ENCODE data around the gene NEK6.
A peak's percentile ranks its signal among the peaks of the same experiment; 100 is the strongest.

The NEK6 gene

GRCh38 chr9:124357721-124358361 is 100.1 kb downstream of the NEK6 start:
- intact Hi-C loops (cut with micrococcal nuclease): no loop called here
- no peaks in the 10 kb centered on the region for H3K27me3 Mint-ChIP-seq
- H3K4me1 Mint-ChIP-seq (ENCODE audit: low read depth): peaks cover 52% of the 10 kb centered on the region
- H3K36me3 Mint-ChIP-seq (ENCODE audit: low read depth): peaks cover 69% of the 10 kb centered on the region
- no peak overlapping the region for H3K4me3 Mint-ChIP-seq
- peak overlapping the region; percentile 1 for H3K27ac Mint-ChIP-seq
- no peaks in the 10 kb centered on the region for H3K9me3 Mint-ChIP-seq

GRCh38 chr9:124358631-124359030 is 100.9 kb downstream of the NEK6 start:
- H3K36me3 Mint-ChIP-seq (ENCODE audit: low read depth): peaks cover 69% of the 10 kb centered on the region
- peaks cover 52% of the 10 kb centered on the region for H3K4me1 Mint-ChIP-seq (ENCODE audit: low read depth)
- H3K27ac Mint-ChIP-seq: no peak overlapping the region
- intact Hi-C loops (cut with micrococcal nuclease): no loop called here
- no peak overlapping the region for H3K4me3 Mint-ChIP-seq
- no peaks in the 10 kb centered on the region for H3K27me3 Mint-ChIP-seq
- H3K9me3 Mint-ChIP-seq: no peaks in the 10 kb centered on the region

- intact Hi-C loops (cut with micrococcal nuclease): no loop called here
- H3K4me1 Mint-ChIP-seq (ENCODE audit: low read depth): peaks cover 46% of the 10 kb centered on the region
- H3K36me3 Mint-ChIP-seq (ENCODE audit: low read depth): peaks cover 69% of the 10 kb centered on the region
- no peaks in the 10 kb centered on the region for H3K9me3 Mint-ChIP-seq
- H3K27ac Mint-ChIP-seq: no peak overlapping the region
- H3K27me3 Mint-ChIP-seq: no peaks in the 10 kb centered on the region
- H3K4me3 Mint-ChIP-seq: no peak overlapping the region
Observed at GRCh38 chr9:124359426-124359825, 101.7 kb downstream of the NEK6 start.

- H3K9me3 Mint-ChIP-seq: no peaks in the 10 kb centered on the region
- H3K4me3 Mint-ChIP-seq: no peak overlapping the region
- intact Hi-C loops (cut with micrococcal nuclease): no loop called here
- peaks cover 68% of the 10 kb centered on the region for H3K36me3 Mint-ChIP-seq (ENCODE audit: low read depth)
- no peaks in the 10 kb centered on the region for H3K27me3 Mint-ChIP-seq
- H3K4me1 Mint-ChIP-seq (ENCODE audit: low read depth): peaks cover 42% of the 10 kb centered on the region
- H3K27ac Mint-ChIP-seq: no peak overlapping the region
Observed at GRCh38 chr9:124359855-124360678, 102.3 kb downstream of the NEK6 start.

- intact Hi-C loops (cut with micrococcal nuclease): no loop called here
- peaks cover 67% of the 10 kb centered on the region for H3K36me3 Mint-ChIP-seq (ENCODE audit: low read depth)
- no peak overlapping the region for H3K4me3 Mint-ChIP-seq
- H3K27ac Mint-ChIP-seq: no peak overlapping the region
- H3K4me1 Mint-ChIP-seq (ENCODE audit: low read depth): peaks cover 35% of the 10 kb centered on the region
- no peaks in the 10 kb centered on the region for H3K9me3 Mint-ChIP-seq
- H3K27me3 Mint-ChIP-seq: no peaks in the 10 kb centered on the region
Observed at GRCh38 chr9:124361128-124361527, 103.4 kb downstream of the NEK6 start.

- Mint-ChIP-seq H3K9me3 (no peaks in the 10 kb centered on the region), H3K4me3 (no peak overlapping the region), H3K4me1 (ENCODE audit: low read depth) (peaks cover 27% of the 10 kb centered on the region), H3K27me3 (no peaks in the 10 kb centered on the region), H3K27ac (no peak overlapping the region), H3K36me3 (ENCODE audit: low read depth) (peaks cover 58% of the 10 kb centered on the region)
- intact Hi-C loops (cut with micrococcal nuclease): no loop called here
Observed at GRCh38 chr9:124363326-124364096, 105.8 kb downstream of the NEK6 start.

- intact Hi-C loops (cut with micrococcal nuclease): no loop called here
- Mint-ChIP-seq H3K9me3 (no peaks in the 10 kb centered on the region), H3K27me3 (no peaks in the 10 kb centered on the region), H3K36me3 (ENCODE audit: low read depth) (peaks cover 58% of the 10 kb centered on the region), H3K27ac (no peak overlapping the region), H3K4me3 (no peak overlapping the region), H3K4me1 (ENCODE audit: low read depth) (peaks cover 23% of the 10 kb centered on the region)
Observed at GRCh38 chr9:124364141-124364540, 106.4 kb downstream of the NEK6 start.

- intact Hi-C loops (cut with micrococcal nuclease): no loop called here
- H3K4me3 Mint-ChIP-seq: no peak overlapping the region
- H3K27me3 Mint-ChIP-seq: no peaks in the 10 kb centered on the region
- H3K36me3 Mint-ChIP-seq (ENCODE audit: low read depth): peaks cover 54% of the 10 kb centered on the region
- peaks cover 26% of the 10 kb centered on the region for H3K4me1 Mint-ChIP-seq (ENCODE audit: low read depth)
- no peaks in the 10 kb centered on the region for H3K9me3 Mint-ChIP-seq
- no peak overlapping the region for H3K27ac Mint-ChIP-seq
Observed at GRCh38 chr9:124365036-124365435, 107.3 kb downstream of the NEK6 start.

- intact Hi-C loops (cut with micrococcal nuclease): no loop called here
- H3K27me3 Mint-ChIP-seq: no peaks in the 10 kb centered on the region
- H3K4me1 Mint-ChIP-seq (ENCODE audit: low read depth): peaks cover 38% of the 10 kb centered on the region
- H3K27ac Mint-ChIP-seq: no peak overlapping the region
- peaks cover 49% of the 10 kb centered on the region for H3K36me3 Mint-ChIP-seq (ENCODE audit: low read depth)
- no peak overlapping the region for H3K4me3 Mint-ChIP-seq
- no peaks in the 10 kb centered on the region for H3K9me3 Mint-ChIP-seq
Observed at GRCh38 chr9:124366476-124367220, 108.9 kb downstream of the NEK6 start.

GRCh38 chr9:124368692-124369091 is 110.9 kb downstream of the NEK6 start:
- H3K27ac Mint-ChIP-seq: no peak overlapping the region
- H3K36me3 Mint-ChIP-seq (ENCODE audit: low read depth): peaks cover 43% of the 10 kb centered on the region
- no peaks in the 10 kb centered on the region for H3K9me3 Mint-ChIP-seq
- intact Hi-C loops (cut with micrococcal nuclease): no loop called here
- peaks cover 50% of the 10 kb centered on the region for H3K4me1 Mint-ChIP-seq (ENCODE audit: low read depth)
- H3K27me3 Mint-ChIP-seq: no peaks in the 10 kb centered on the region
- H3K4me3 Mint-ChIP-seq: no peak overlapping the region

- no peak overlapping the region for H3K4me3 Mint-ChIP-seq
- no peaks in the 10 kb centered on the region for H3K9me3 Mint-ChIP-seq
- H3K36me3 Mint-ChIP-seq (ENCODE audit: low read depth): peaks cover 42% of the 10 kb centered on the region
- intact Hi-C loops (cut with micrococcal nuclease): no loop called here
- no peak overlapping the region for H3K27ac Mint-ChIP-seq
- no peaks in the 10 kb centered on the region for H3K27me3 Mint-ChIP-seq
- H3K4me1 Mint-ChIP-seq (ENCODE audit: low read depth): peaks cover 50% of the 10 kb centered on the region
Observed at GRCh38 chr9:124369231-124369797, 111.6 kb downstream of the NEK6 start.

GRCh38 chr9:124370896-124371582 is 113.3 kb downstream of the NEK6 start:
- intact Hi-C loops (cut with micrococcal nuclease): no loop called here
- Mint-ChIP-seq H3K27me3 (no peaks in the 10 kb centered on the region), H3K36me3 (ENCODE audit: low read depth) (peaks cover 38% of the 10 kb centered on the region), H3K4me1 (ENCODE audit: low read depth) (peaks cover 44% of the 10 kb centered on the region), H3K4me3 (no peak overlapping the region), H3K9me3 (no peaks in the 10 kb centered on the region), H3K27ac (no peak overlapping the region)

GRCh38 chr9:124372038-124372437 is 114.3 kb downstream of the NEK6 start:
- intact Hi-C loops (cut with micrococcal nuclease): no loop called here
- H3K27ac Mint-ChIP-seq: no peak overlapping the region
- H3K36me3 Mint-ChIP-seq (ENCODE audit: low read depth): peaks cover 36% of the 10 kb centered on the region
- H3K4me3 Mint-ChIP-seq: no peak overlapping the region
- no peaks in the 10 kb centered on the region for H3K9me3 Mint-ChIP-seq
- H3K27me3 Mint-ChIP-seq: no peaks in the 10 kb centered on the region
- H3K4me1 Mint-ChIP-seq (ENCODE audit: low read depth): peaks cover 44% of the 10 kb centered on the region
